K562 (cell line): ENCODE measurements around the gene THSD8. TPM values are rescaled to one million over a fixed set of nuclear protein-coding genes. Genes with fewer than 3 reads are reported as not detected.
A peak's percentile ranks its signal among the peaks of the same experiment; 100 is the strongest.

Experiments used
- ATAC-seq: fragments of 200-7000 bp; cut with Tn5 transposase; 3 replicates; pipeline ENCODE4 v1.9.1; 2020; ENCODE audit warnings: moderate library complexity
- BruUV-seq: library from RNA; stranded (reverse); fragments of 400-500 nt; replicated peaks from 2 replicates; lab custom pipeline; 2021; lab: Mats Ljungman, UMichigan
- CTCF ChIA-PET: fragments of 300-600 bp; formaldehyde crosslinking; extraction: SDS; loops from one replicate; lab custom pipeline; 2021; ENCODE audit warnings: low intra/inter-chr PET ratio; lab: Yijun Ruan, JAX
- POLR2A ChIA-PET: fragments of 300-600, 350-650 bp; sonication (Branson Sonifier 250); formaldehyde crosslinking; extraction: SDS; loops from one replicate; lab custom pipeline; 2021; ENCODE audit warnings: antibody characterized with exemption, inconsistent platforms; lab: Yijun Ruan, JAX
- DNase-seq, 4 experiments: peaks; one replicate each; pipeline versions ENCODE4 v3.0.0 to v3.0.0-alpha.2; 2011 to 2018; ENCODE audit warnings: low spot score in 3 of 4, mixed read lengths in 3 of 4; ENCODE audit errors: extremely low read depth in 1 of 4
- FAIRE-seq: peaks from 2 replicates; lab custom pipeline; 2011; peaks lifted over from hg19 to GRCh38; lab: Jason Lieb, UNC
- H2AFZ ChIP-seq: 2 replicates; pipeline ENCODE4 v1.6.0; 2011; ENCODE audit warnings: low read depth, low read length, control low read depth, inconsistent platforms
- H3K27ac ChIP-seq: fragments of 200-600 bp; 3 replicates; pipeline ENCODE4 v1.8.0; 2011; ENCODE audit warnings: low read depth, mild to moderate bottlenecking, control low read depth, inconsistent platforms, low read length, moderate library complexity, mixed read lengths; ENCODE audit errors: extremely low read depth
- H3K27me3 ChIP-seq, 2 experiments: fragments of 300-600 bp in 1 of 2; 2 replicates in 1 of 2; 3 replicates in 1 of 2; pipeline versions ENCODE4 v1.6.0 to v1.8.0; 2011; ENCODE audit warnings: inconsistent platforms in 2 of 2, low read length in 2 of 2, mild to moderate bottlenecking in 1 of 2, mixed read lengths in 1 of 2, moderate library complexity in 1 of 2; ENCODE audit not compliant: control insufficient read depth in 2 of 2, insufficient read depth in 2 of 2
- H3K36me3 ChIP-seq: fragments of 300-600 bp; 3 replicates; pipeline ENCODE4 v1.8.0; 2011; ENCODE audit warnings: mild to moderate bottlenecking, low read length, inconsistent platforms; ENCODE audit not compliant: control insufficient read depth, insufficient read depth
- H3K4me1 ChIP-seq, 2 experiments: fragments of 200-600 bp in 1 of 2; replicated peaks in 1 of 2; 2 replicates in 1 of 2; 3 replicates in 1 of 2; pipeline versions ENCODE4 v1.5.1 to v1.8.0; 2011; ENCODE audit warnings: inconsistent platforms in 2 of 2, low read length in 2 of 2, mild to moderate bottlenecking in 1 of 2, mixed read lengths in 1 of 2, moderate library complexity in 1 of 2; ENCODE audit not compliant: control insufficient read depth in 2 of 2, insufficient read depth in 2 of 2
- H3K4me2 ChIP-seq: 2 replicates; pipeline ENCODE4 v1.6.1; 2011; ENCODE audit warnings: low read length, control low read depth, inconsistent platforms, mixed read lengths; ENCODE audit not compliant: insufficient read depth
- H3K4me3 ChIP-seq: fragments of 200-600 bp; sonication (generic), shearing (Covaris generic); 2 replicates; pipeline ENCODE4 v1.5.1; 2016; ENCODE audit warnings: control low read depth, inconsistent platforms
- H3K79me2 ChIP-seq: fragments of 200-600 bp; 3 replicates; pipeline ENCODE4 v1.8.0; 2011; ENCODE audit warnings: low read length, inconsistent platforms; ENCODE audit not compliant: control insufficient read depth, insufficient read depth
- H3K9ac ChIP-seq, 2 experiments: 2 replicates each; pipeline versions ENCODE4 v1.6.0 to v1.6.1; 2011; ENCODE audit warnings: low read depth in 2 of 2, low read length in 2 of 2, control low read depth in 1 of 2, inconsistent platforms in 1 of 2, mild to moderate bottlenecking in 1 of 2, mixed read lengths in 1 of 2; ENCODE audit not compliant: insufficient read depth in 1 of 2
- H3K9me1 ChIP-seq: one replicate; pipeline ENCODE4 v1.6.0; 2011; ENCODE audit warnings: inconsistent platforms, mild to moderate bottlenecking, low read length, moderate library complexity; ENCODE audit not compliant: control insufficient read depth, insufficient read depth
- H3K9me3 ChIP-seq: replicated peaks from 2 replicates; pipeline ENCODE4 v1.5.1; 2011; ENCODE audit warnings: low read depth, low read length, inconsistent platforms; ENCODE audit not compliant: control insufficient read depth, insufficient read depth
- H4K20me1 ChIP-seq: replicated peaks from 2 replicates; pipeline ENCODE4 v1.6.1; 2011; ENCODE audit warnings: low read length, inconsistent platforms, mixed read lengths; ENCODE audit not compliant: control insufficient read depth, insufficient read depth
- E2F5 ChIP-seq: sonication (generic); formaldehyde crosslinking; IDR thresholded peaks from 2 replicates; pipeline ENCODE4 v1.8.0; 2022; ENCODE audit warnings: mild to moderate bottlenecking, missing genetic modification reagents
- JUND ChIP-seq, 2 experiments: IDR thresholded peaks; 2 replicates in 1 of 2; 3 replicates in 1 of 2; pipeline ENCODE4 v1.6.1; 2011; ENCODE audit warnings: borderline replicate concordance in 2 of 2, low read depth in 2 of 2, low read length in 2 of 2, improper control_type of control experiment in 1 of 2, missing biosample characterization in 1 of 2, missing genetic modification characterization in 1 of 2, missing genetic modification reagents in 1 of 2
- KHSRP ChIP-seq: fragments of 450-650 bp; IDR thresholded peaks from 2 replicates; pipeline ENCODE4 v1.6.1; 2017
- NFIC ChIP-seq: fragments of 450-650 bp; IDR thresholded peaks from 2 replicates; pipeline ENCODE4 v1.6.1; 2017; ENCODE audit warnings: mild to moderate bottlenecking, inconsistent platforms
- SIRT6 ChIP-seq: IDR thresholded peaks from one replicate; pipeline ENCODE4 v1.6.1; 2012; ENCODE audit warnings: low read depth, mild to moderate bottlenecking, control low read depth, inconsistent platforms, low read length, moderate library complexity
- TCF3 ChIP-seq: sonication (generic); formaldehyde crosslinking; IDR thresholded peaks from 2 replicates; pipeline ENCODE4 v1.4.0; 2020; ENCODE audit warnings: mild to moderate bottlenecking, missing genetic modification reagents
- TRIM24 ChIP-seq, 2 experiments: fragments of 450-650 bp; IDR thresholded peaks; 2 replicates each; pipeline ENCODE4 v1.6.1; 2016
- ZNF311 ChIP-seq: fragments of 250-450 bp; sonication (Bioruptor Pico); IDR thresholded peaks from 2 replicates; pipeline ENCODE4 v1.4.0; 2020; ENCODE audit warnings: mild to moderate bottlenecking, moderate library complexity
- WGBS: fragments of 100-300 bp; shearing (Covaris generic); methylation state at CpG from one replicate; pipeline ENCODE4 v1.1.6; 2016; ENCODE audit warnings: low coverage, mixed read lengths; ENCODE audit not compliant: insufficient coverage; ENCODE audit errors: missing lambda C conversion rate; 5-methylcytosine and 5-hydroxymethylcytosine counted together
- in situ Hi-C: fragments of 300-500 bp; cut with MboI; formaldehyde crosslinking; loops from 4 replicates; pipeline ENCODE4 v1.15.0; 2018; ENCODE audit warnings: inconsistent platforms, mixed read lengths
- intact Hi-C: fragments of 100-400 bp; cut with micrococcal nuclease; formaldehyde crosslinking; loops from 2 replicates; pipeline ENCODE4 v1.14.2; 2022
- polyA plus RNA-seq, 8 experiments: library from polyadenylated mRNA; depleted of rRNA in 4 of 8; stranded (reverse) in 5 of 8; unstranded in 3 of 8; fragments of >200 nt; fragmentation: Nextera tagmentation in 2 of 8; fragmentation: Illumina TruSeq in 1 of 8; extraction: Ambion mirVana in 2 of 8; extraction: Trizol in 1 of 8; gene quantifications; 2 replicates each; pipeline versions ENCODE4 v1.2.1 to v1.2.3, GENCODE V29; 2011 to 2014; ENCODE audit warnings: inconsistent platforms in 1 of 8, missing spikeins in 1 of 8
- total RNA-seq, 7 experiments: library from RNA; depleted of rRNA in 6 of 7; stranded (reverse); fragments of >200 nt in 6 of 7; fragmentation: Illumina TruSeq in 2 of 7; extraction: Trizol in 2 of 7; gene quantifications; 2 replicates each; pipeline versions ENCODE4 v1.2.1 to v1.2.3, GENCODE V29; 2011 to 2021; ENCODE audit warnings: low replicate concordance in 1 of 7
- TF ChIP-seq, protein P1 (sequence below): sonication (generic); formaldehyde crosslinking; IDR thresholded peaks from 2 replicates; pipeline ENCODE4 v1.9.0; 2022; ENCODE audit warnings: mild to moderate bottlenecking, missing genetic modification reagents
- TF ChIP-seq, protein P2 (sequence below): sonication (generic); formaldehyde crosslinking; IDR thresholded peaks from 2 replicates; pipeline ENCODE4 v1.8.1; 2023; ENCODE audit warnings: mild to moderate bottlenecking, missing genetic modification reagents

The THSD8 gene
- total and polyA plus RNA-seq, 9 of the 15 experiments (the other 6 are each of a cell fraction or from before 2014, with no cell fraction given) = 8.4 to 42.4 (median 19.9) TPM; not detected in 2

DNA sequence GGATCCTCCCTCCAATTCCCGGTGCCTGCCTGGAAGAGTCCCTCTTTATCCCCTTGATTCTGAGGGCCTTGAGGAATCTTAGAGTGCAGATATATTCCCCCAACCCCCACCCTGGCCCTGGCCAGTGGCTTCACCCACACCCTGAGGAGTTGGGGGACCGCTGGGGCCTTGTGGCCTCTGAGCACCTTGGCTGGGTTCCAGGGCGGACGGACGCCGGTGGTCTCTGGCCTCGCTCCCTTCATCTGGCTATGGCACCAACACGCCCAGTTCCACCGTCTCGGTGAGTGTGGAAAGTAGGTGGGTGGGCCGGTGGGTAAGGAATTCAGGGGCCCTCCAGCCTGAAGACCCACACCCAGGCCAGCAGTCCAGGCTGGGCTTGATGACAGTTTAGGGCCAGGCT, 41.5 kb downstream of the THSD8 start:
- FAIRE-seq (no peak), ATAC-seq (no peak), DNase-seq (no peak)
- H3K9ac ChIP-seq = peak overlapping the region in 1 of 2 experiments; percentile 53; a peak in 2 of 4 replicates
- H3K4me1 ChIP-seq = peaks cover 33 to 48% of the 10 kb centered on the region in 2 experiments
- 88% methylated on average over 11 of the region's 11 CpGs for WGBS
- peaks cover 20% of the 10 kb centered on the region for H3K79me2 ChIP-seq
- in situ Hi-C loops = no loop called here
- peaks cover 6% of the 10 kb centered on the region; the same call in 1 of the 2 replicates for H4K20me1 ChIP-seq
- CTCF ChIA-PET = no interaction called here
- H3K9me3 ChIP-seq = no peaks in the 10 kb centered on the region
- intact Hi-C loops = loop anchor here (5.0 kb wide), 1 partner anchor 66 kb away; the partner anchor contains the start of gene HOOK2
- no peak overlapping the region for H3K4me3 ChIP-seq
- BruUV-seq = no TSS peak
- peaks cover 24% of the 10 kb centered on the region; the same call in 2 of the 3 replicates for H3K36me3 ChIP-seq
- TF ChIP-seq KHSRP = no peak
- no peak for TF ChIP-seq TCF3 (CRISPR knock-in tag)
- peak; percentile 35; the same call in 1 of the 2 replicates for TF ChIP-seq NFIC
- no peak overlapping the region for H3K27ac ChIP-seq
- POLR2A ChIA-PET = no interaction called here
- no peaks in the 10 kb centered on the region; a peak in 1 of 5 replicates for H3K27me3 ChIP-seq
- no peak overlapping the region for H2AFZ ChIP-seq
- H3K4me2 ChIP-seq = no peak overlapping the region
- peaks cover 7% of the 10 kb centered on the region for H3K9me1 ChIP-seq

DNA sequence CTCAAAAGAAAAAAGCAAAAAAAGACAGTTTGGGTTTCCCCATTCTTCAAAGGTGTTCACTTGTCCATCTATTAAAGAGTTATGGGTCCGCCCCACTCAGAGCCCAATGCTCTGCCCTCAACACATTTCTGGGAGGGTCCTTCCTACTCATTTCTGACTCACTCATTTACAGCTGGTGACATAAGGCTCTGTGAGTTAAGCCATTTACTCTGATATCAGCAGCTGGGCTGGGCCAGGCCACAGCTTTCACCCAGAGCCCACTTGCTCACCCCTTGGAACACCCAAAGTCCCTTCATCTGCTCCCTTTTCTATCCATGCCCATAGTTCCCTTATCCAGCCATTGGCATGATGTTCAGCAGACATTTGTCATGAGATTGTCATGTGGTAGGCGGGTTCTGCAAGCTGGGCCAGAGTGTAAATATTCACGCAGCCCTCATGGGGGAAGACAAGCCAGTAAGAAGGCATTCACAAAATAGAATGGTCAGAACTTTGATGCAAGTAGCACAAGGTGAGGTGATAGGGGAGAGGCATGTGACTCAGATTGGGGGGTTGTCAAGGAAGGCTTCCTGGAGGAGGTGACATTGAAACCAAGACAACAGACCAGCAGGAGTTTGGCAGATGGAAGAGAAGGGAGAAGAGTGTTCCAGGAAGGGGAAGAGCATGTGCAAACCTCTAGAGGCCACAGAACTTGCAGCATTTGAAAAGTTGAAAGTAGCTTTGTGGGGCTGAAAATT, 42.3 kb downstream of the THSD8 start:
- Histone ChIP-seq H3K9me1 (peaks cover 7% of the 10 kb centered on the region), H2AFZ (no peak overlapping the region), H3K79me2 (peaks cover 15% of the 10 kb centered on the region), H3K27ac (no peak overlapping the region; the same call in 2 of the 3 replicates), H3K9ac (peak overlapping the region in 1 of 2 experiments; percentile 40; a peak in 1 of 4 replicates), H3K36me3 (peaks cover 27% of the 10 kb centered on the region; the same call in 2 of the 3 replicates), H3K4me3 (no peak overlapping the region), H3K4me2 (no peak overlapping the region), H3K9me3 (no peaks in the 10 kb centered on the region), H4K20me1 (peaks cover 5% of the 10 kb centered on the region; the same call in 1 of the 2 replicates), H3K27me3 (no peaks in the 10 kb centered on the region; a peak in 1 of 5 replicates), H3K4me1 (peaks cover 28 to 39% of the 10 kb centered on the region in 2 experiments)
- intact Hi-C loops (loop anchor here (5.0 kb wide), 1 partner anchor 67 kb away; the partner anchor contains the start of gene HOOK2), in situ Hi-C loops (no loop called here)
- no TSS peak for BruUV-seq
- 66% methylated on average over 3 of the region's 3 CpGs for WGBS
- no peak for ATAC-seq
- FAIRE-seq = no peak
- POLR2A ChIA-PET = interaction anchor here (0.5 to 1.3 kb wide), 3 partner anchors 9 to 114 kb away, joined by 3 to 5 read pairs (median 4); no protein-coding TSS in a partner anchor
- no peak for DNase-seq
- CTCF ChIA-PET = interaction anchor here (0.5 to 0.6 kb wide), 2 partner anchors 87 to 127 kb away, joined by 3 to 5 read pairs; no protein-coding TSS in a partner anchor
- TF ChIP-seq, protein P1, sequence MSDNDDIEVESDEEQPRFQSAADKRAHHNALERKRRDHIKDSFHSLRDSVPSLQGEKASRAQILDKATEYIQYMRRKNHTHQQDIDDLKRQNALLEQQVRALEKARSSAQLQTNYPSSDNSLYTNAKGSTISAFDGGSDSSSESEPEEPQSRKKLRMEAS = no peak
- no peak for TF ChIP-seq TRIM24 (IDR thresholded peaks at IDR 0.05)
- TF ChIP-seq JUND (IDR thresholded peaks at IDR 0.05; ENCODE audit: borderline replicate concordance, low read depth, low read length) = no peak
- TF ChIP-seq JUND (tag; IDR thresholded peaks at IDR 0.05; ENCODE audit: borderline replicate concordance, low read depth, low read length) = no peak
- TF ChIP-seq E2F5 (CRISPR knock-in tag) = no peak
- no peak for TF ChIP-seq SIRT6
- TF ChIP-seq, protein P2, sequence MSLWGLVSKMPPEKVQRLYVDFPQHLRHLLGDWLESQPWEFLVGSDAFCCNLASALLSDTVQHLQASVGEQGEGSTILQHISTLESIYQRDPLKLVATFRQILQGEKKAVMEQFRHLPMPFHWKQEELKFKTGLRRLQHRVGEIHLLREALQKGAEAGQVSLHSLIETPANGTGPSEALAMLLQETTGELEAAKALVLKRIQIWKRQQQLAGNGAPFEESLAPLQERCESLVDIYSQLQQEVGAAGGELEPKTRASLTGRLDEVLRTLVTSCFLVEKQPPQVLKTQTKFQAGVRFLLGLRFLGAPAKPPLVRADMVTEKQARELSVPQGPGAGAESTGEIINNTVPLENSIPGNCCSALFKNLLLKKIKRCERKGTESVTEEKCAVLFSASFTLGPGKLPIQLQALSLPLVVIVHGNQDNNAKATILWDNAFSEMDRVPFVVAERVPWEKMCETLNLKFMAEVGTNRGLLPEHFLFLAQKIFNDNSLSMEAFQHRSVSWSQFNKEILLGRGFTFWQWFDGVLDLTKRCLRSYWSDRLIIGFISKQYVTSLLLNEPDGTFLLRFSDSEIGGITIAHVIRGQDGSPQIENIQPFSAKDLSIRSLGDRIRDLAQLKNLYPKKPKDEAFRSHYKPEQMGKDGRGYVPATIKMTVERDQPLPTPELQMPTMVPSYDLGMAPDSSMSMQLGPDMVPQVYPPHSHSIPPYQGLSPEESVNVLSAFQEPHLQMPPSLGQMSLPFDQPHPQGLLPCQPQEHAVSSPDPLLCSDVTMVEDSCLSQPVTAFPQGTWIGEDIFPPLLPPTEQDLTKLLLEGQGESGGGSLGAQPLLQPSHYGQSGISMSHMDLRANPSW (CRISPR knock-in tag) = no peak
- TF ChIP-seq ZNF311 (CRISPR knock-in tag) = no peak
